HG02571 (cell line): ENCODE measurements around the gene ARHGAP33.

ENCODE experiments used
- ATAC-seq: cut with Tn5 transposase; IDR thresholded peaks from one replicate; pipeline ENCODE4 v1.9.1; 2021; ENCODE audit warnings: mild to moderate bottlenecking, moderate library complexity; ENCODE audit not compliant: unreplicated experiment

ARHGAP33 gene

GRCh38 chr19:35776102-35776788 lies 881 bp downstream of the ARHGAP33 start:
- ATAC-seq, result no peak

GRCh38 chr19:35777086-35777841 lies 1.9 kb downstream of the ARHGAP33 start:
- ATAC-seq, result no peak

GRCh38 chr19:35777961-35778360 lies 2.6 kb downstream of the ARHGAP33 start:
- ATAC-seq, result no peak

GRCh38 chr19:35779033-35779432 lies 3.7 kb downstream of the ARHGAP33 start:
- ATAC-seq, result no peak

- no peak for ATAC-seq
These were observed 4.7 kb downstream of the ARHGAP33 start for GRCh38 chr19:35780058-35780457.

- no peak for ATAC-seq
These were observed 5.4 kb downstream of the ARHGAP33 start for GRCh38 chr19:35780717-35781116.

GRCh38 chr19:35781650-35782049 lies 6.3 kb downstream of the ARHGAP33 start:
- ATAC-seq, result no peak

GRCh38 chr19:35782589-35782988 lies 7.2 kb downstream of the ARHGAP33 start:
- no peak for ATAC-seq

GRCh38 chr19:35783469-35784434 lies 8.4 kb downstream of the ARHGAP33 start:
- no peak for ATAC-seq

- ATAC-seq, result no peak
These were observed 9.4 kb downstream of the ARHGAP33 start for GRCh38 chr19:35784503-35785338.

GRCh38 chr19:35785339-35785627 lies 9.9 kb downstream of the ARHGAP33 start:
- ATAC-seq, result no peak

GRCh38 chr19:35786299-35787160 lies 11.2 kb downstream of the ARHGAP33 start:
- no peak for ATAC-seq

- ATAC-seq, result no peak
These were observed 11.9 kb downstream of the ARHGAP33 start for GRCh38 chr19:35787227-35787799.

GRCh38 chr19:35788205-35788960 lies 13.0 kb downstream of the ARHGAP33 start:
- no peak for ATAC-seq

GRCh38 chr19:35789195-35789977 lies 14.0 kb downstream of the ARHGAP33 start:
- no peak for ATAC-seq

GRCh38 chr19:35789978-35790944 lies 14.9 kb downstream of the ARHGAP33 start:
- no peak for ATAC-seq
